PC-3 (cell line): ENCODE results near the gene ST7. TPM values are rescaled to one million over a fixed set of nuclear protein-coding genes. Genes with fewer than 3 reads are reported as not detected.

ENCODE experiments used
- ATAC-seq: fragments of 200-7000 bp; cut with Tn5 transposase; 2 replicates; pipeline ENCODE4 v1.9.1; 2020; ENCODE audit warnings: mild to moderate bottlenecking, moderate library complexity
- BruUV-seq: library from RNA; stranded (reverse); fragments of 400-500 nt; replicated peaks from 2 replicates; lab custom pipeline; 2021; lab: Mats Ljungman, UMichigan
- CTCF ChIA-PET: fragments of 300-600 bp; sonication (Branson Sonifier 250); formaldehyde crosslinking; loops from one replicate; lab custom pipeline; 2022; ENCODE audit warnings: antibody characterized with exemption; lab: Charles Lee
- POLR2A ChIA-PET: fragments of 300-600 bp; sonication (Branson Sonifier 250); formaldehyde crosslinking; loops from one replicate; lab custom pipeline; 2022; ENCODE audit warnings: antibody characterized with exemption; ENCODE audit not compliant: unreplicated experiment; lab: Charles Lee
- DNase-seq: peaks from one replicate; pipeline ENCODE4 v3.0.0-alpha.2; 2015
- H2AFZ ChIP-seq: fragments of 300-600 bp; sonication (generic); 2 replicates; pipeline ENCODE4 v1.6.0; 2016; ENCODE audit warnings: antibody characterized with exemption, low read length
- H3F3A ChIP-seq: fragments of 300-600 bp; sonication (generic); one replicate; pipeline ENCODE4 v1.6.0; 2017; ENCODE audit warnings: antibody characterized with exemption, low read length, control low read depth, mild to moderate bottlenecking; ENCODE audit not compliant: unreplicated experiment
- H3K27ac ChIP-seq: fragments of 300-600 bp; sonication (generic); 2 replicates; pipeline ENCODE4 v1.5.1; 2016; ENCODE audit warnings: mild to moderate bottlenecking, low read length
- H3K27me3 ChIP-seq: fragments of 300-600 bp; sonication (generic); 2 replicates; pipeline ENCODE4 v1.6.1; 2016; ENCODE audit warnings: low read length, mixed read lengths
- H3K36me3 ChIP-seq: fragments of 300-600 bp; sonication (generic); 2 replicates; pipeline ENCODE4 v1.6.1; 2016; ENCODE audit warnings: low read depth, mixed run types, low read length, mixed read lengths
- H3K4me1 ChIP-seq: fragments of 300-600 bp; sonication (generic); 2 replicates; pipeline ENCODE4 v1.5.1; 2016; ENCODE audit warnings: low read length; ENCODE audit not compliant: insufficient read depth
- H3K4me2 ChIP-seq: fragments of 300-600 bp; sonication (generic); 2 replicates; pipeline ENCODE4 v1.6.0; 2016; ENCODE audit warnings: low read length
- H3K4me3 ChIP-seq: fragments of 300-600 bp; sonication (generic); 2 replicates; pipeline ENCODE4 v1.5.1; 2016; ENCODE audit warnings: mild to moderate bottlenecking, low read length, mixed read lengths
- H3K79me2 ChIP-seq: fragments of 300-600 bp; sonication (generic); 2 replicates; pipeline ENCODE4 v1.6.1; 2017; ENCODE audit warnings: low read length, mixed read lengths
- H3K9ac ChIP-seq: fragments of 300-600 bp; sonication (generic); 2 replicates; pipeline ENCODE4 v1.6.0; 2016; ENCODE audit warnings: mild to moderate bottlenecking, low read length
- H3K9me2 ChIP-seq: fragments of 300-600 bp; sonication (generic); replicated peaks from 2 replicates; pipeline ENCODE4 v1.6.1; 2016; ENCODE audit warnings: mixed run types, low read length, mixed read lengths
- H3K9me3 ChIP-seq: fragments of 300-600 bp; sonication (generic); 2 replicates; pipeline ENCODE4 v1.6.1; 2016; ENCODE audit warnings: low read length, mixed read lengths
- H4K20me1 ChIP-seq: fragments of 300-600 bp; sonication (generic); 2 replicates; pipeline ENCODE4 v1.6.1; 2016; ENCODE audit warnings: low read length, mixed read lengths
- EZH2 ChIP-seq: fragments of 300-600 bp; sonication (generic); IDR thresholded peaks from one replicate; pipeline ENCODE4 v1.6.1; 2017; ENCODE audit warnings: antibody characterized with exemption, mild to moderate bottlenecking, low read length; ENCODE audit not compliant: unreplicated experiment
- EZH2phosphoT487 ChIP-seq: fragments of 300-600 bp; sonication (generic); IDR thresholded peaks from 2 replicates; pipeline ENCODE4 v1.6.1; 2018; ENCODE audit warnings: mild to moderate bottlenecking, antibody characterized with exemption, low read length, borderline replicate concordance
- intact Hi-C: fragments of 100-400 bp; cut with micrococcal nuclease; formaldehyde crosslinking; loops from 2 replicates; pipeline ENCODE4 v1.9.0; 2023
- total RNA-seq: library from RNA; depleted of rRNA; stranded (reverse); fragments of >200 nt; gene quantifications from 2 replicates; pipeline ENCODE4 v1.2.3, GENCODE V29; 2014
- TF ChIP-seq, protein P1 (sequence below): fragments of 300-600 bp; sonication (generic); conservative IDR thresholded peaks from 2 replicates; pipeline ENCODE4 v1.5.1; 2017; ENCODE audit warnings: antibody characterized with exemption, low read depth, mild to moderate bottlenecking, low read length

The ST7 gene
- total RNA-seq, 1 experiment from 2014 or later = 19.7 TPM

- CTCF ChIA-PET = interaction anchor here (1.1 kb wide), 1 partner anchor 23 kb away, joined by 5 read pairs; no protein-coding TSS in a partner anchor
- intact Hi-C loops = loop anchor here (1.0 kb wide), 2 partner anchors 23 to 81 kb away; no protein-coding TSS in a partner anchor
- no peak overlapping the region for H3K4me2 ChIP-seq
- H3K9me2 ChIP-seq = no peaks in the 10 kb centered on the region
- H3F3A ChIP-seq = no peaks in the 10 kb centered on the region
- no peak for DNase-seq
- no peaks in the 10 kb centered on the region for H3K9me3 ChIP-seq
- no peak for ATAC-seq
- H4K20me1 ChIP-seq = peaks cover 6% of the 10 kb centered on the region; the same call in 1 of the 2 replicates
- no peak overlapping the region for H3K4me3 ChIP-seq
- BruUV-seq = no TSS peak
- H3K9ac ChIP-seq = no peak overlapping the region
- no peak overlapping the region for H3K27ac ChIP-seq
- H3K27me3 ChIP-seq = no peaks in the 10 kb centered on the region
- POLR2A ChIA-PET = no interaction called here
- H2AFZ ChIP-seq = no peak overlapping the region
- H3K36me3 ChIP-seq = no peaks in the 10 kb centered on the region
- peaks cover 25% of the 10 kb centered on the region for H3K79me2 ChIP-seq
- TF ChIP-seq EZH2 = no peak
- no peak for TF ChIP-seq EZH2phosphoT487
- TF ChIP-seq, protein P1, sequence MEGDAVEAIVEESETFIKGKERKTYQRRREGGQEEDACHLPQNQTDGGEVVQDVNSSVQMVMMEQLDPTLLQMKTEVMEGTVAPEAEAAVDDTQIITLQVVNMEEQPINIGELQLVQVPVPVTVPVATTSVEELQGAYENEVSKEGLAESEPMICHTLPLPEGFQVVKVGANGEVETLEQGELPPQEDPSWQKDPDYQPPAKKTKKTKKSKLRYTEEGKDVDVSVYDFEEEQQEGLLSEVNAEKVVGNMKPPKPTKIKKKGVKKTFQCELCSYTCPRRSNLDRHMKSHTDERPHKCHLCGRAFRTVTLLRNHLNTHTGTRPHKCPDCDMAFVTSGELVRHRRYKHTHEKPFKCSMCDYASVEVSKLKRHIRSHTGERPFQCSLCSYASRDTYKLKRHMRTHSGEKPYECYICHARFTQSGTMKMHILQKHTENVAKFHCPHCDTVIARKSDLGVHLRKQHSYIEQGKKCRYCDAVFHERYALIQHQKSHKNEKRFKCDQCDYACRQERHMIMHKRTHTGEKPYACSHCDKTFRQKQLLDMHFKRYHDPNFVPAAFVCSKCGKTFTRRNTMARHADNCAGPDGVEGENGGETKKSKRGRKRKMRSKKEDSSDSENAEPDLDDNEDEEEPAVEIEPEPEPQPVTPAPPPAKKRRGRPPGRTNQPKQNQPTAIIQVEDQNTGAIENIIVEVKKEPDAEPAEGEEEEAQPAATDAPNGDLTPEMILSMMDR = no peak
- peaks cover 24% of the 10 kb centered on the region for H3K4me1 ChIP-seq
Measured at GRCh38 chr7:117011419-117012260, 58.3 kb downstream of the ST7 start.

DNA sequence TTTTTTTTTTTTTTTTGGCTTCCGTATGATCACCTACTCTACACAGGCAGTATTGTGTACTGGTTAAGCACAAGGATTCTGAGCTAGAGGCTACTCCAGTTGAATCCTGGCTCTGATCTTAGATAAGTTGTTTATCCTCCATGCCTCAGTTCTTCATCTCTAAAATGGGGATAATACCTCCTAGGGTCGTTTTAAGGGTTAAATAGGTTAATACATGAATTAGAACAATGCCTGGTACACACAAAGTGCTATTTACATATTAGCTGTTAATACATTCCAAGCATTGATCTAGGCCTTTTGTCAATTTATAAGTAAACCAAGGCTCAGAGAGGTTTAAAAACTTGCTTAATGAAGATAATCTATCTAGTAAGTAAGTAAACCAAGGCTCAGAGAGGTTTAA lies 59.0 kb downstream of the ST7 start:
- Histone ChIP-seq H3K36me3 (no peaks in the 10 kb centered on the region), H3K79me2 (peaks cover 25% of the 10 kb centered on the region), H2AFZ (no peak overlapping the region), H3K4me3 (no peak overlapping the region), H4K20me1 (peaks cover 6% of the 10 kb centered on the region; the same call in 1 of the 2 replicates), H3K4me1 (peaks cover 24% of the 10 kb centered on the region), H3K4me2 (no peak overlapping the region), H3K9ac (no peak overlapping the region), H3F3A (no peaks in the 10 kb centered on the region), H3K27ac (no peak overlapping the region), H3K9me3 (no peaks in the 10 kb centered on the region), H3K9me2 (no peaks in the 10 kb centered on the region), H3K27me3 (no peaks in the 10 kb centered on the region)
- ATAC-seq = no peak
- ChIA-PET POLR2A (no interaction called here), CTCF (interaction anchor here (1.1 kb wide), 1 partner anchor 24 kb away, joined by 5 read pairs; no protein-coding TSS in a partner anchor)
- BruUV-seq = no TSS peak
- intact Hi-C loops = loop anchor here (1.0 kb wide), 2 partner anchors 24 to 82 kb away; no protein-coding TSS in a partner anchor
- no peak for DNase-seq
- TF ChIP-seq EZH2phosphoT487 (no peak), EZH2 (no peak)
- TF ChIP-seq, protein P1 = no peak

DNA sequence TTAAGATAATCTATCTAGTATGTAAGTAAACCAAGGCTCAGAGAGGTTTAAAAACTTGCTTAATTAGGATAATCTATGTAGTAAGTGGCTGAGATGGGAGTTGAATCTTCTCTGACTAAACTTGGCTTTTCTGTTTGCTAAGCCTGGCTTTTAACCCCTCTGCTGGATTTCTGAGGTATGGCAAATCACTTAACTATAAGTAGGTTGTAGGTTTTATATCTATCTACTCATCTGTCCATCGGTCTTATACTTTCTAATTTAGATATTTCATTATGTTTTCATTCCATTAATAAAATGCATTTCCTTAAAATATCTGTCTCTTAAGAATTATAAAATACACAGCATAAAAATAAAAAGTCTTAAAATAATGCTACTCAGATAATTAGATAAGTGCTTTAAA lies 59.4 kb downstream of the ST7 start:
- Histone ChIP-seq H3F3A (no peaks in the 10 kb centered on the region), H4K20me1 (peaks cover 6% of the 10 kb centered on the region; the same call in 1 of the 2 replicates), H3K4me1 (peaks cover 24% of the 10 kb centered on the region), H3K79me2 (peaks cover 25% of the 10 kb centered on the region), H3K27ac (no peak overlapping the region), H3K9me2 (no peaks in the 10 kb centered on the region), H3K36me3 (no peaks in the 10 kb centered on the region), H2AFZ (no peak overlapping the region), H3K4me2 (no peak overlapping the region), H3K4me3 (no peak overlapping the region), H3K9ac (no peak overlapping the region), H3K27me3 (no peaks in the 10 kb centered on the region), H3K9me3 (no peaks in the 10 kb centered on the region)
- no TSS peak for BruUV-seq
- TF ChIP-seq, protein P1 = peak; percentile 55
- no peak for TF ChIP-seq EZH2
- peak; percentile 65 for ATAC-seq
- CTCF ChIA-PET = no interaction called here
- intact Hi-C loops = loop anchor here (1.0 kb wide), 2 partner anchors 24 to 82 kb away; no protein-coding TSS in a partner anchor
- POLR2A ChIA-PET = no interaction called here
- peak; percentile 66 for DNase-seq
